ENCODE measurements around the gene FAAP20.

DNA sequence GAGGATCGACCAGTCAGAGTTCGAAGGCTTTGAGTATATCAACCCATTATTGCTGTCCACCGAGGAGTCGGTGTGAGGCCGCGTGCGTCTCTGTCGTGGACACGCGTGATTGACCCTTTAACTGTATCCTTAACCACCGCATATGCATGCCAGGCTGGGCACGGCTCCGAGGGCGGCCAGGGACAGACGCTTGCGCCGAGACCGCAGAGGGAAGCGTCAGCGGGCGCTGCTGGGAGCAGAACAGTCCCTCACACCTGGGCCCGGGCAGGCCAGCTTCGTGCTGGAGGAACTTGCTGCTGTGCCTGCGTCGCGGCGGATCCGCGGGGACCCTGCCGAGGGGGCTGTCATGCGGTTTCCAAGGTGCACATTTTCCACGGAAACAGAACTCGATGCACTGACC is 9.6 kb downstream of the FAAP20 start:
- TF ChIP-seq, protein P1, sequence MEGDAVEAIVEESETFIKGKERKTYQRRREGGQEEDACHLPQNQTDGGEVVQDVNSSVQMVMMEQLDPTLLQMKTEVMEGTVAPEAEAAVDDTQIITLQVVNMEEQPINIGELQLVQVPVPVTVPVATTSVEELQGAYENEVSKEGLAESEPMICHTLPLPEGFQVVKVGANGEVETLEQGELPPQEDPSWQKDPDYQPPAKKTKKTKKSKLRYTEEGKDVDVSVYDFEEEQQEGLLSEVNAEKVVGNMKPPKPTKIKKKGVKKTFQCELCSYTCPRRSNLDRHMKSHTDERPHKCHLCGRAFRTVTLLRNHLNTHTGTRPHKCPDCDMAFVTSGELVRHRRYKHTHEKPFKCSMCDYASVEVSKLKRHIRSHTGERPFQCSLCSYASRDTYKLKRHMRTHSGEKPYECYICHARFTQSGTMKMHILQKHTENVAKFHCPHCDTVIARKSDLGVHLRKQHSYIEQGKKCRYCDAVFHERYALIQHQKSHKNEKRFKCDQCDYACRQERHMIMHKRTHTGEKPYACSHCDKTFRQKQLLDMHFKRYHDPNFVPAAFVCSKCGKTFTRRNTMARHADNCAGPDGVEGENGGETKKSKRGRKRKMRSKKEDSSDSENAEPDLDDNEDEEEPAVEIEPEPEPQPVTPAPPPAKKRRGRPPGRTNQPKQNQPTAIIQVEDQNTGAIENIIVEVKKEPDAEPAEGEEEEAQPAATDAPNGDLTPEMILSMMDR (conservative IDR thresholded peaks at IDR 0.05; ENCODE audit: low read length): no peak
- no peak for TF ChIP-seq EZH2phosphoT487 (IDR thresholded peaks at IDR 0.05; ENCODE audit: borderline replicate concordance)

All from Loucy (cell line).